CD4-positive, alpha-beta T cell (primary cell): ENCODE measurements around the gene CNMD. TPM values are rescaled to one million over a fixed set of nuclear protein-coding genes. Genes with fewer than 3 reads are reported as not detected.

Experiments
- ATAC-seq: fragments of 200-7000 bp; cut with Tn5 transposase; one replicate; pipeline ENCODE4 v1.10.0; 2022; ENCODE audit warnings: mild to moderate bottlenecking; ENCODE audit not compliant: poor library complexity
- CTCF ChIA-PET: fragments of 350-600 bp; sonication (Branson Sonifier 250); formaldehyde crosslinking; loops from one replicate; lab custom pipeline; 2021; ENCODE audit warnings: antibody characterized with exemption, inconsistent platforms; lab: Charles Lee
- POLR2A ChIA-PET: fragments of 350-600 bp; sonication (Branson Sonifier 250); formaldehyde crosslinking; loops from one replicate; lab custom pipeline; 2021; ENCODE audit warnings: antibody characterized with exemption, inconsistent platforms; lab: Charles Lee
- DNase-seq, 14 experiments: peaks; one replicate each; pipeline ENCODE4 v3.0.0-alpha.2; 2013 to 2020; ENCODE audit warnings: mixed read lengths in 2 of 14
- H3K27ac ChIP-seq, 2 donors: one replicate each; pipeline versions ENCODE4 v1.5.1 to v1.7.0; 2013; ENCODE audit warnings: low read length in 2 of 2, low read depth in 1 of 2, mild to moderate bottlenecking in 1 of 2
- H3K27me3 ChIP-seq, 2 experiments: 1 replicate in 1 of 2; 2 replicates in 1 of 2; pipeline versions ENCODE4 v1.6.1 to v1.7.0; 2013; ENCODE audit warnings: low read length in 2 of 2, control low read depth in 1 of 2, mild to moderate bottlenecking in 1 of 2, moderate library complexity in 1 of 2; ENCODE audit not compliant: insufficient read depth in 2 of 2, control insufficient read depth in 1 of 2
- H3K36me3 ChIP-seq: one replicate; pipeline ENCODE4 v1.6.1; 2013; ENCODE audit warnings: low read length, control low read depth; ENCODE audit not compliant: insufficient read depth
- H3K4me1 ChIP-seq: one replicate; pipeline ENCODE4 v1.6.1; 2013; ENCODE audit warnings: low read length, control low read depth; ENCODE audit not compliant: insufficient read depth
- H3K4me3 ChIP-seq: one replicate; pipeline ENCODE4 v1.5.1; 2013; ENCODE audit warnings: mild to moderate bottlenecking, low read length, moderate library complexity
- H3K9me3 ChIP-seq, 2 experiments: 1 replicate in 1 of 2; 2 replicates in 1 of 2; pipeline versions ENCODE4 v1.6.1 to v1.7.0; 2013; ENCODE audit warnings: low read length in 2 of 2, mild to moderate bottlenecking in 2 of 2, control low read depth in 1 of 2, moderate library complexity in 1 of 2; ENCODE audit not compliant: control insufficient read depth in 1 of 2, insufficient read depth in 1 of 2
- H3K27ac Mint-ChIP-seq: one replicate; pipeline ENCODE4 v1.8.0; 2020; ENCODE audit warnings: mixed read lengths
- H3K27me3 Mint-ChIP-seq: one replicate; pipeline ENCODE4 v1.8.0; 2021; ENCODE audit warnings: mixed read lengths
- H3K36me3 Mint-ChIP-seq: one replicate; pipeline ENCODE4 v1.8.0; 2021; ENCODE audit warnings: low read depth, mixed read lengths
- H3K4me1 Mint-ChIP-seq: one replicate; pipeline ENCODE4 v1.8.0; 2021; ENCODE audit warnings: low read depth, mixed read lengths
- H3K4me3 Mint-ChIP-seq: one replicate; pipeline ENCODE4 v1.8.0; 2020; ENCODE audit warnings: mild to moderate bottlenecking, mixed read lengths
- H3K9me3 Mint-ChIP-seq: one replicate; pipeline ENCODE4 v1.8.0; 2020; ENCODE audit warnings: mixed read lengths
- intact Hi-C, 2 experiments: fragments of 100-400 bp; cut with DNase I in 1 of 2; cut with micrococcal nuclease in 1 of 2; formaldehyde crosslinking; loops; one replicate each; pipeline versions ENCODE4 v1.15.1 to v1.9.0; 2023 to 2025; cut with DNase I, micrococcal nuclease
- total RNA-seq, 174 experiments: library from RNA in 2 of 174; stranded (reverse) in 2 of 174; gene quantifications; one replicate each; pipeline ENCODE4 v1.2.3 and lab custom pipeline; 2021 to 2026
- TF ChIP-seq, protein P1 (sequence below): fragments of 200-600 bp; IDR thresholded peaks from one replicate; pipeline ENCODE4 v1.8.0; 2022; ENCODE audit warnings: antibody characterized with exemption, mild to moderate bottlenecking

CNMD gene
- total RNA-seq, 2 experiments from 2014 or later, result not detected

DNA sequence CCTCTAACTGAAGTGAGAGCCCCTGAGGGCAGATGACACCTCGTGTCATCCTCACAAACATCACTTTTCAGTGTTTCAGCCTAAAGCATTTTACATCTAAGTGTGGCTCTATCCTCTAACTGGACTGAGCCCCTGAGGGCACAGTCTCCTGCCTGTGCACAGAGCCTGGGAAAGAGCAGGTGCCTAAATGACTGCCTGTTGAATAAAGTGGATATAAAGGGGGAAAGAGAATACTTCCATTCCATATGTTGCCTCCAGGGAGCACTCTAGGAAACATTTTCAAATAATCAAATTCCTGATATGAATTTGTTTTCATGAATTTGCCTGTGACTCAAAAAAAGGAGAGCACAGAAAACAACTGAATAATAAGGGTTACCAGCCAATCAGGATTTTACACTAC lies 32.2 kb downstream of the CNMD start:
- intact Hi-C loops, result no loop called here
- H3K36me3 Mint-ChIP-seq, result no peaks in the 10 kb centered on the region
- H3K27me3 Mint-ChIP-seq, result no peaks in the 10 kb centered on the region
- no peaks in the 10 kb centered on the region for H3K4me1 Mint-ChIP-seq
- no peak for ATAC-seq
- no peaks in the 10 kb centered on the region for H3K9me3 ChIP-seq
- ChIA-PET POLR2A (no interaction called here), CTCF (no interaction called here)
- TF ChIP-seq, protein P1, sequence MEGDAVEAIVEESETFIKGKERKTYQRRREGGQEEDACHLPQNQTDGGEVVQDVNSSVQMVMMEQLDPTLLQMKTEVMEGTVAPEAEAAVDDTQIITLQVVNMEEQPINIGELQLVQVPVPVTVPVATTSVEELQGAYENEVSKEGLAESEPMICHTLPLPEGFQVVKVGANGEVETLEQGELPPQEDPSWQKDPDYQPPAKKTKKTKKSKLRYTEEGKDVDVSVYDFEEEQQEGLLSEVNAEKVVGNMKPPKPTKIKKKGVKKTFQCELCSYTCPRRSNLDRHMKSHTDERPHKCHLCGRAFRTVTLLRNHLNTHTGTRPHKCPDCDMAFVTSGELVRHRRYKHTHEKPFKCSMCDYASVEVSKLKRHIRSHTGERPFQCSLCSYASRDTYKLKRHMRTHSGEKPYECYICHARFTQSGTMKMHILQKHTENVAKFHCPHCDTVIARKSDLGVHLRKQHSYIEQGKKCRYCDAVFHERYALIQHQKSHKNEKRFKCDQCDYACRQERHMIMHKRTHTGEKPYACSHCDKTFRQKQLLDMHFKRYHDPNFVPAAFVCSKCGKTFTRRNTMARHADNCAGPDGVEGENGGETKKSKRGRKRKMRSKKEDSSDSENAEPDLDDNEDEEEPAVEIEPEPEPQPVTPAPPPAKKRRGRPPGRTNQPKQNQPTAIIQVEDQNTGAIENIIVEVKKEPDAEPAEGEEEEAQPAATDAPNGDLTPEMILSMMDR, result no peak
- H3K4me1 ChIP-seq, result no peaks in the 10 kb centered on the region
- no peaks in the 10 kb centered on the region for H3K27me3 ChIP-seq
- no peaks in the 10 kb centered on the region for H3K9me3 Mint-ChIP-seq
- no peak overlapping the region for H3K27ac Mint-ChIP-seq
- DNase-seq, result no peak
- H3K36me3 ChIP-seq, result no peaks in the 10 kb centered on the region
- no peak overlapping the region for H3K27ac ChIP-seq
- H3K4me3 Mint-ChIP-seq, result no peak overlapping the region
- no peak overlapping the region for H3K4me3 ChIP-seq

DNA sequence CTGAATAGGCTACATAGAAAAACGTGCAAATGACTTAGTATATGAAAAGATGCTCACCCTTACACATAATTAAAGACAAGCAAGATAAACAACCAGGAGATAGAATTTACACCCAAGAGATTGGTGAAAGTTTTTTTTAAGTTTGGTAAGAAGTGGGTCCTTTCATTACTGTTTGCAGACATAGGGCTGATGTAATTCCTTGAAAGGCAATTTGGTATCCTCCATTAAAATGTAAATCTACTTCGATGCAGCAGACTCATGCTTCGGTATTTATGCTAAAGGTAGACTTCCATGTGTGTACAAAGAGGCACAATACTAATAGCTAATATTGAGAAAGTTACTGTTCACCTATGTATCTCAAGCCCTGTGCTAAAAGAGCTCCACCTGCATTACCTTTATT lies 33.5 kb downstream of the CNMD start:
- CTCF ChIA-PET, result no interaction called here
- POLR2A ChIA-PET, result no interaction called here
- Mint-ChIP-seq H3K27ac (no peak overlapping the region), H3K4me3 (no peak overlapping the region), H3K4me1 (peaks cover 4% of the 10 kb centered on the region), H3K27me3 (no peaks in the 10 kb centered on the region), H3K9me3 (no peaks in the 10 kb centered on the region), H3K36me3 (no peaks in the 10 kb centered on the region)
- H3K27ac ChIP-seq, result no peak overlapping the region
- H3K4me3 ChIP-seq, result no peak overlapping the region
- no peak for DNase-seq
- H3K27me3 ChIP-seq, result no peaks in the 10 kb centered on the region
- no peaks in the 10 kb centered on the region for H3K9me3 ChIP-seq
- intact Hi-C loops, result no loop called here
- ATAC-seq, result no peak
- no peaks in the 10 kb centered on the region for H3K36me3 ChIP-seq
- H3K4me1 ChIP-seq, result no peaks in the 10 kb centered on the region
- TF ChIP-seq, protein P1, result no peak

DNA sequence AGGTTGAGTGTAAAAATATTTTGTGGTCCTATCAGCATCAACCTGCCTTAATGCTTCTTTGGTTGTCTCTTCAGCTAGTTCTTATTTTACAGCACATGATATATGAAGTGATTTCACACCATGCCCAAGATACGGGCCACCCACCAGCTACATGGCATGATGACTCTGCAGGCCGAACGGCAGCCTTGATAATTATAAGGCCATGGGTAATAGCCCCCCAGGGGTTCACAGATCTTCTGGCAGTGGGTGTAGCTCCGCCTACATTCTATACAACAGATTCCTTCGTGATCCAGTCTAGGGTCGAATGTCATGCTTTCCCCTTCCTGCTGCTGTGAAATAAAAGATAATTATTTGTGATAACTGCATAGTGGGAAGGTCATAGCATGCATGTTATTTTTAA lies 36.1 kb downstream of the CNMD start:
- no peaks in the 10 kb centered on the region for H3K36me3 ChIP-seq
- ChIA-PET POLR2A (no interaction called here), CTCF (no interaction called here)
- no peaks in the 10 kb centered on the region for H3K9me3 ChIP-seq
- DNase-seq (no peak), ATAC-seq (no peak)
- H3K4me3 Mint-ChIP-seq, result no peak overlapping the region
- H3K27ac ChIP-seq, result no peak overlapping the region
- H3K4me1 Mint-ChIP-seq, result peaks cover 4% of the 10 kb centered on the region
- intact Hi-C loops, result no loop called here
- no peaks in the 10 kb centered on the region for H3K27me3 Mint-ChIP-seq
- no peaks in the 10 kb centered on the region for H3K9me3 Mint-ChIP-seq
- H3K27me3 ChIP-seq, result no peaks in the 10 kb centered on the region
- H3K4me1 ChIP-seq, result no peaks in the 10 kb centered on the region
- TF ChIP-seq, protein P1, result no peak
- H3K4me3 ChIP-seq, result no peak overlapping the region
- no peak overlapping the region for H3K27ac Mint-ChIP-seq
- peaks cover 11% of the 10 kb centered on the region for H3K36me3 Mint-ChIP-seq
